ENCODE data around the gene KIAA1671.

- TF ChIP-seq ZNF274 (IDR thresholded peaks at IDR 0.05; ENCODE audit: low read depth, low read length) (no peak), YY1 (IDR thresholded peaks at IDR 0.05; ENCODE audit: insufficient read depth, insufficient read length) (no peak)
Measured at GRCh38 chr22:25083807-25084200, 131.3 kb downstream of the KIAA1671 start.
